HepG2 (cell line): Measurements from ENCODE around the gene ARHGAP23.
"Not testable (repeated sequence)": the region's sequence is repeated elsewhere in the genome, so short reads cannot be mapped to it uniquely, and the experiment has no call there.

Experiments
- MLLT10 ChIP-seq: sonication (generic); formaldehyde crosslinking; IDR thresholded peaks from 2 replicates; pipeline ENCODE4 v1.4.0; 2020; ENCODE audit warnings: missing genetic modification reagents
- NFYB ChIP-seq: sonication (generic); formaldehyde crosslinking; IDR thresholded peaks from 2 replicates; pipeline ENCODE4 v1.4.0; 2020; ENCODE audit warnings: missing genetic modification reagents
- ZBTB1 ChIP-seq: sonication (generic); formaldehyde crosslinking; IDR thresholded peaks from 2 replicates; pipeline ENCODE4 v1.4.0; 2020; ENCODE audit warnings: missing genetic modification reagents, borderline replicate concordance
- ZFP37 ChIP-seq: sonication (generic); formaldehyde crosslinking; IDR thresholded peaks from 2 replicates; pipeline ENCODE4 v1.4.0; 2020; ENCODE audit warnings: missing genetic modification reagents, borderline replicate concordance
- ZNF143 ChIP-seq: sonication (generic); formaldehyde crosslinking; IDR thresholded peaks from 2 replicates; pipeline ENCODE4 v1.4.0; 2020; ENCODE audit warnings: missing genetic modification reagents
- ZNF329 ChIP-seq: sonication (generic); formaldehyde crosslinking; IDR thresholded peaks from 2 replicates; pipeline ENCODE4 v1.9.0; 2021; ENCODE audit warnings: low read depth, mild to moderate bottlenecking, missing genetic modification reagents
- TF ChIP-seq, protein P1 (sequence below): sonication (generic); formaldehyde crosslinking; IDR thresholded peaks from 2 replicates; pipeline ENCODE4 v1.5.0; 2020; ENCODE audit warnings: mild to moderate bottlenecking, missing genetic modification reagents, moderate library complexity
- TF ChIP-seq, protein P2 (sequence below): sonication (generic); formaldehyde crosslinking; IDR thresholded peaks from 2 replicates; pipeline ENCODE4; 2020; ENCODE audit warnings: missing genetic modification reagents, mild to moderate bottlenecking, borderline replicate concordance
- TF ChIP-seq, protein P3 (sequence below): sonication (generic); formaldehyde crosslinking; IDR thresholded peaks from 2 replicates; pipeline ENCODE4 v1.4.0; 2020; ENCODE audit warnings: mild to moderate bottlenecking, missing genetic modification reagents

DNA sequence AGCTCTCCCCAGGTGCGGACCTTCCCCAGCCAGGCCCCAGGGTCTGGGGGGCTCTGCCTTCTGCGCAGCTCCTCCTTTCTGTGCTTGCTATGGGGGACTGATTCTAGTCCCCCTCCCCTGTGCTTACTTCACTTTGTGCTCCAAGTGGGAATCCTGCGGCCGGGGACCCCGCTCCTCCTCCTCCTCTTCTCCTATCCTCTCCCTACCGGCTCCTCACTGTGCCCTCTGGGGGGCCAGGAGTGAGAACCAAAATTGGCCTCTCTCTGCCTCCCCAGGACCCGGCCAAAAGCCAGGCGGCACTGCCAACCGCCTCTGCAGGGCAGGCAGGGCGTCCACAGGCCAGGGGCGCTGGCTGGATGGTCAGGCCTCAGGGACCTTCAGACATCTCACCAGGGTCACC is 103.5 kb downstream of the ARHGAP23 start:
- TF ChIP-seq ZNF329 (CRISPR knock-in tag); ZNF143 (CRISPR knock-in tag); ZBTB1 (CRISPR knock-in tag); NFYB; MLLT10 (CRISPR knock-in tag); ZFP37 (CRISPR knock-in tag): not testable (repeated sequence)
- TF ChIP-seq, protein P1, sequence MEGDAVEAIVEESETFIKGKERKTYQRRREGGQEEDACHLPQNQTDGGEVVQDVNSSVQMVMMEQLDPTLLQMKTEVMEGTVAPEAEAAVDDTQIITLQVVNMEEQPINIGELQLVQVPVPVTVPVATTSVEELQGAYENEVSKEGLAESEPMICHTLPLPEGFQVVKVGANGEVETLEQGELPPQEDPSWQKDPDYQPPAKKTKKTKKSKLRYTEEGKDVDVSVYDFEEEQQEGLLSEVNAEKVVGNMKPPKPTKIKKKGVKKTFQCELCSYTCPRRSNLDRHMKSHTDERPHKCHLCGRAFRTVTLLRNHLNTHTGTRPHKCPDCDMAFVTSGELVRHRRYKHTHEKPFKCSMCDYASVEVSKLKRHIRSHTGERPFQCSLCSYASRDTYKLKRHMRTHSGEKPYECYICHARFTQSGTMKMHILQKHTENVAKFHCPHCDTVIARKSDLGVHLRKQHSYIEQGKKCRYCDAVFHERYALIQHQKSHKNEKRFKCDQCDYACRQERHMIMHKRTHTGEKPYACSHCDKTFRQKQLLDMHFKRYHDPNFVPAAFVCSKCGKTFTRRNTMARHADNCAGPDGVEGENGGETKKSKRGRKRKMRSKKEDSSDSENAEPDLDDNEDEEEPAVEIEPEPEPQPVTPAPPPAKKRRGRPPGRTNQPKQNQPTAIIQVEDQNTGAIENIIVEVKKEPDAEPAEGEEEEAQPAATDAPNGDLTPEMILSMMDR (CRISPR knock-in tag), result not testable (repeated sequence)
- TF ChIP-seq, protein P2, sequence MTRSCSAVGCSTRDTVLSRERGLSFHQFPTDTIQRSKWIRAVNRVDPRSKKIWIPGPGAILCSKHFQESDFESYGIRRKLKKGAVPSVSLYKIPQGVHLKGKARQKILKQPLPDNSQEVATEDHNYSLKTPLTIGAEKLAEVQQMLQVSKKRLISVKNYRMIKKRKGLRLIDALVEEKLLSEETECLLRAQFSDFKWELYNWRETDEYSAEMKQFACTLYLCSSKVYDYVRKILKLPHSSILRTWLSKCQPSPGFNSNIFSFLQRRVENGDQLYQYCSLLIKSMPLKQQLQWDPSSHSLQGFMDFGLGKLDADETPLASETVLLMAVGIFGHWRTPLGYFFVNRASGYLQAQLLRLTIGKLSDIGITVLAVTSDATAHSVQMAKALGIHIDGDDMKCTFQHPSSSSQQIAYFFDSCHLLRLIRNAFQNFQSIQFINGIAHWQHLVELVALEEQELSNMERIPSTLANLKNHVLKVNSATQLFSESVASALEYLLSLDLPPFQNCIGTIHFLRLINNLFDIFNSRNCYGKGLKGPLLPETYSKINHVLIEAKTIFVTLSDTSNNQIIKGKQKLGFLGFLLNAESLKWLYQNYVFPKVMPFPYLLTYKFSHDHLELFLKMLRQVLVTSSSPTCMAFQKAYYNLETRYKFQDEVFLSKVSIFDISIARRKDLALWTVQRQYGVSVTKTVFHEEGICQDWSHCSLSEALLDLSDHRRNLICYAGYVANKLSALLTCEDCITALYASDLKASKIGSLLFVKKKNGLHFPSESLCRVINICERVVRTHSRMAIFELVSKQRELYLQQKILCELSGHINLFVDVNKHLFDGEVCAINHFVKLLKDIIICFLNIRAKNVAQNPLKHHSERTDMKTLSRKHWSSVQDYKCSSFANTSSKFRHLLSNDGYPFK, result not testable (repeated sequence)
- TF ChIP-seq, protein P3, sequence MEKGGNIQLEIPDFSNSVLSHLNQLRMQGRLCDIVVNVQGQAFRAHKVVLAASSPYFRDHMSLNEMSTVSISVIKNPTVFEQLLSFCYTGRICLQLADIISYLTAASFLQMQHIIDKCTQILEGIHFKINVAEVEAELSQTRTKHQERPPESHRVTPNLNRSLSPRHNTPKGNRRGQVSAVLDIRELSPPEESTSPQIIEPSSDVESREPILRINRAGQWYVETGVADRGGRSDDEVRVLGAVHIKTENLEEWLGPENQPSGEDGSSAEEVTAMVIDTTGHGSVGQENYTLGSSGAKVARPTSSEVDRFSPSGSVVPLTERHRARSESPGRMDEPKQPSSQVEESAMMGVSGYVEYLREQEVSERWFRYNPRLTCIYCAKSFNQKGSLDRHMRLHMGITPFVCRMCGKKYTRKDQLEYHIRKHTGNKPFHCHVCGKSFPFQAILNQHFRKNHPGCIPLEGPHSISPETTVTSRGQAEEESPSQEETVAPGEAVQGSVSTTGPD (CRISPR knock-in tag), result not testable (repeated sequence)
